Measurements from ENCODE around the gene SUGCT.

Gene SUGCT

GRCh38 chr7:40324914-40325313, 190.1 kb downstream of the SUGCT start:
- Histone ChIP-seq H3K9ac (ENCODE audit: insufficient read length) (no peak overlapping the region), H3K4me3 (no peak overlapping the region), H3K9me3 (ENCODE audit: low read depth, low read length) (no peaks in the 10 kb centered on the region), H3K27ac (no peak overlapping the region), H3K36me3 (ENCODE audit: insufficient read depth, low read length) (no peaks in the 10 kb centered on the region)
- TF ChIP-seq POLR2AphosphoS5 (IDR thresholded peaks at IDR 0.05; ENCODE audit: borderline replicate concordance, low read depth, low read length) (no peak), EZH2 (IDR thresholded peaks at IDR 0.05) (no peak), FOXP2 (optimal IDR thresholded peaks at IDR 0.05; ENCODE audit: control extremely low read depth, extremely low read length, insufficient read depth) (no peak)
- DNase-seq (ENCODE audit: low read depth, low spot score) = no peak

GRCh38 chr7:40327113-40327512, 192.3 kb downstream of the SUGCT start:
- Histone ChIP-seq H3K27ac (no peak overlapping the region), H3K9ac (ENCODE audit: insufficient read length) (no peak overlapping the region)

GRCh38 chr7:40327873-40328272, 193.1 kb downstream of the SUGCT start:
- H3K36me3 ChIP-seq (ENCODE audit: insufficient read depth, low read length) = no peaks in the 10 kb centered on the region
- H3K27ac ChIP-seq = no peak overlapping the region
- no peak overlapping the region for H3K4me3 ChIP-seq
- no peaks in the 10 kb centered on the region for H3K9me3 ChIP-seq (ENCODE audit: low read depth, low read length)
- DNase-seq (ENCODE audit: low read depth, low spot score) = no peak
- TF ChIP-seq POLR2AphosphoS5 (IDR thresholded peaks at IDR 0.05; ENCODE audit: borderline replicate concordance, low read depth, low read length) = no peak
- TF ChIP-seq FOXP2 (optimal IDR thresholded peaks at IDR 0.05; ENCODE audit: control extremely low read depth, extremely low read length, insufficient read depth) = no peak
- no peak for TF ChIP-seq EZH2 (IDR thresholded peaks at IDR 0.05)
- H3K9ac ChIP-seq (ENCODE audit: insufficient read length) = no peak overlapping the region

More at GRCh38 chr7:40327113-40327512, 192.3 kb downstream of the SUGCT start:
- TF ChIP-seq POLR2AphosphoS5 (IDR thresholded peaks at IDR 0.05; ENCODE audit: borderline replicate concordance, low read depth, low read length) (no peak), FOXP2 (optimal IDR thresholded peaks at IDR 0.05; ENCODE audit: control extremely low read depth, extremely low read length, insufficient read depth) (no peak), EZH2 (IDR thresholded peaks at IDR 0.05) (no peak)
- H3K36me3 ChIP-seq (ENCODE audit: insufficient read depth, low read length) = no peaks in the 10 kb centered on the region
- no peak overlapping the region for H3K4me3 ChIP-seq
- DNase-seq (ENCODE audit: low read depth, low spot score) = no peak
- no peaks in the 10 kb centered on the region for H3K9me3 ChIP-seq (ENCODE audit: low read depth, low read length)

GRCh38 chr7:40329601-40330153, 194.9 kb downstream of the SUGCT start:
- H3K4me3 ChIP-seq = no peak overlapping the region
- peak; percentile 34 for DNase-seq (ENCODE audit: low read depth, low spot score)
- H3K9me3 ChIP-seq (ENCODE audit: low read depth, low read length) = no peaks in the 10 kb centered on the region
- H3K36me3 ChIP-seq (ENCODE audit: insufficient read depth, low read length) = no peaks in the 10 kb centered on the region
- no peak overlapping the region for H3K27ac ChIP-seq
- no peak overlapping the region for H3K9ac ChIP-seq (ENCODE audit: insufficient read length)
- TF ChIP-seq POLR2AphosphoS5 (IDR thresholded peaks at IDR 0.05; ENCODE audit: borderline replicate concordance, low read depth, low read length) (no peak), FOXP2 (optimal IDR thresholded peaks at IDR 0.05; ENCODE audit: control extremely low read depth, extremely low read length, insufficient read depth) (no peak), EZH2 (IDR thresholded peaks at IDR 0.05) (no peak)

- no peak for DNase-seq (ENCODE audit: low read depth, low spot score)
- H3K27ac ChIP-seq = no peak overlapping the region
- TF ChIP-seq POLR2AphosphoS5 (IDR thresholded peaks at IDR 0.05; ENCODE audit: borderline replicate concordance, low read depth, low read length) = no peak
- no peak for TF ChIP-seq EZH2 (IDR thresholded peaks at IDR 0.05)
- no peak for TF ChIP-seq FOXP2 (optimal IDR thresholded peaks at IDR 0.05; ENCODE audit: control extremely low read depth, extremely low read length, insufficient read depth)
Observed at GRCh38 chr7:40330408-40330807, 195.6 kb downstream of the SUGCT start.

GRCh38 chr7:40331915-40332314, 197.1 kb downstream of the SUGCT start:
- no peak overlapping the region for H3K4me3 ChIP-seq
- TF ChIP-seq FOXP2 (optimal IDR thresholded peaks at IDR 0.05; ENCODE audit: control extremely low read depth, extremely low read length, insufficient read depth) (no peak), EZH2 (IDR thresholded peaks at IDR 0.05) (no peak), POLR2AphosphoS5 (IDR thresholded peaks at IDR 0.05; ENCODE audit: borderline replicate concordance, low read depth, low read length) (no peak)

More at GRCh38 chr7:40330408-40330807, 195.6 kb downstream of the SUGCT start:
- H3K36me3 ChIP-seq (ENCODE audit: insufficient read depth, low read length) = no peaks in the 10 kb centered on the region
- H3K9me3 ChIP-seq (ENCODE audit: low read depth, low read length) = no peaks in the 10 kb centered on the region
- no peak overlapping the region for H3K4me3 ChIP-seq
- H3K9ac ChIP-seq (ENCODE audit: insufficient read length) = no peak overlapping the region

GRCh38 chr7:40332516-40332915, 197.7 kb downstream of the SUGCT start:
- no peak for DNase-seq (ENCODE audit: low read depth, low spot score)
- H3K4me3 ChIP-seq = no peak overlapping the region
- H3K9me3 ChIP-seq (ENCODE audit: low read depth, low read length) = no peaks in the 10 kb centered on the region
- H3K9ac ChIP-seq (ENCODE audit: insufficient read length) = no peak overlapping the region
- no peak for TF ChIP-seq POLR2AphosphoS5 (IDR thresholded peaks at IDR 0.05; ENCODE audit: borderline replicate concordance, low read depth, low read length)
- no peak for TF ChIP-seq EZH2 (IDR thresholded peaks at IDR 0.05)
- no peak for TF ChIP-seq FOXP2 (optimal IDR thresholded peaks at IDR 0.05; ENCODE audit: control extremely low read depth, extremely low read length, insufficient read depth)
- no peak overlapping the region for H3K27ac ChIP-seq
- no peaks in the 10 kb centered on the region for H3K36me3 ChIP-seq (ENCODE audit: insufficient read depth, low read length)

More at GRCh38 chr7:40331915-40332314, 197.1 kb downstream of the SUGCT start:
- no peak for DNase-seq (ENCODE audit: low read depth, low spot score)
- Histone ChIP-seq H3K9ac (ENCODE audit: insufficient read length) (no peak overlapping the region), H3K27ac (no peak overlapping the region), H3K36me3 (ENCODE audit: insufficient read depth, low read length) (no peaks in the 10 kb centered on the region), H3K9me3 (ENCODE audit: low read depth, low read length) (no peaks in the 10 kb centered on the region)

GRCh38 chr7:40341836-40342235, 207.0 kb downstream of the SUGCT start:
- no peak overlapping the region for H3K27ac ChIP-seq
- no peaks in the 10 kb centered on the region for H3K36me3 ChIP-seq (ENCODE audit: insufficient read depth, low read length)
- no peak for DNase-seq (ENCODE audit: low read depth, low spot score)
- no peak overlapping the region for H3K4me3 ChIP-seq
- TF ChIP-seq FOXP2 (optimal IDR thresholded peaks at IDR 0.05; ENCODE audit: control extremely low read depth, extremely low read length, insufficient read depth) = no peak
- no peak for TF ChIP-seq EZH2 (IDR thresholded peaks at IDR 0.05)
- no peak for TF ChIP-seq POLR2AphosphoS5 (IDR thresholded peaks at IDR 0.05; ENCODE audit: borderline replicate concordance, low read depth, low read length)
- H3K9me3 ChIP-seq (ENCODE audit: low read depth, low read length) = no peaks in the 10 kb centered on the region
- H3K9ac ChIP-seq (ENCODE audit: insufficient read length) = no peak overlapping the region

GRCh38 chr7:40346554-40346953, 211.7 kb downstream of the SUGCT start:
- H3K27ac ChIP-seq = no peak overlapping the region

More at GRCh38 chr7:40346554-40346953, 211.7 kb downstream of the SUGCT start:
- H3K9ac ChIP-seq (ENCODE audit: insufficient read length) = no peak overlapping the region
- no peaks in the 10 kb centered on the region for H3K36me3 ChIP-seq (ENCODE audit: insufficient read depth, low read length)
- no peak for DNase-seq (ENCODE audit: low read depth, low spot score)
- H3K4me3 ChIP-seq = no peak overlapping the region
- H3K9me3 ChIP-seq (ENCODE audit: low read depth, low read length) = no peaks in the 10 kb centered on the region
- TF ChIP-seq FOXP2 (optimal IDR thresholded peaks at IDR 0.05; ENCODE audit: control extremely low read depth, extremely low read length, insufficient read depth) = no peak

All from SK-N-MC (cell line).